HepG2 (cell line): ENCODE results near the gene YIPF4. TPM values are rescaled to one million over a fixed set of nuclear protein-coding genes. Genes with fewer than 3 reads are reported as not detected.

ENCODE experiments used
- CENPX ChIP-seq: sonication (generic); formaldehyde crosslinking; IDR thresholded peaks from 2 replicates; pipeline ENCODE4 v1.9.0; 2021; ENCODE audit warnings: mild to moderate bottlenecking, missing genetic modification reagents, moderate library complexity
- GPBP1L1 ChIP-seq: sonication (generic); formaldehyde crosslinking; IDR thresholded peaks from 2 replicates; pipeline ENCODE4 v1.5.0; 2020; ENCODE audit warnings: mild to moderate bottlenecking, missing genetic modification reagents
- MBNL3 ChIP-seq: fragments of 250-450 bp; sonication (Bioruptor Pico); conservative IDR thresholded peaks from 2 replicates; pipeline ENCODE4 v1.8.0; 2022; ENCODE audit warnings: mild to moderate bottlenecking, inconsistent platforms
- MED8 ChIP-seq: sonication (generic); formaldehyde crosslinking; IDR thresholded peaks from 2 replicates; pipeline ENCODE4 v1.8.1; 2023; ENCODE audit warnings: mild to moderate bottlenecking, missing genetic modification reagents; ENCODE audit not compliant: insufficient replicate concordance
- NCOA5 ChIP-seq: sonication (generic); formaldehyde crosslinking; IDR thresholded peaks from 2 replicates; pipeline ENCODE4 v1.4.0; 2020; ENCODE audit warnings: missing genetic modification reagents
- NFE2L1 ChIP-seq: sonication (generic); formaldehyde crosslinking; IDR thresholded peaks from 2 replicates; pipeline ENCODE4 v1.4.0; 2020; ENCODE audit warnings: missing genetic modification reagents, mild to moderate bottlenecking, borderline replicate concordance
- POLR2A ChIP-seq, 2 experiments: IDR thresholded peaks; 2 replicates each; pipeline ENCODE4 v1.6.1; 2011; ENCODE audit warnings: low read depth in 2 of 2, low read length in 2 of 2, mild to moderate bottlenecking in 1 of 2, moderate library complexity in 1 of 2; ENCODE audit not compliant: insufficient read depth in 1 of 2
- SATB2 ChIP-seq: sonication (generic); formaldehyde crosslinking; IDR thresholded peaks from 2 replicates; pipeline ENCODE4 v1.5.0; 2020; ENCODE audit warnings: missing genetic modification reagents
- SRSF4 ChIP-seq: fragments of 200-400 bp; formaldehyde crosslinking; IDR thresholded peaks from one replicate; pipeline ENCODE4 v1.6.1; 2018; ENCODE audit warnings: mild to moderate bottlenecking, low read depth, low read length, moderate library complexity; ENCODE audit not compliant: poor library complexity, severe bottlenecking
- TEAD3 ChIP-seq: optimal IDR thresholded peaks from 2 replicates; pipeline ENCODE3; 2016; ENCODE audit warnings: borderline replicate concordance
- TMF1 ChIP-seq: sonication (generic); formaldehyde crosslinking; IDR thresholded peaks from 2 replicates; pipeline ENCODE4 v1.8.1; 2022; ENCODE audit warnings: low read depth, missing genetic modification reagents
- XBP1 ChIP-seq: sonication (generic); formaldehyde crosslinking; IDR thresholded peaks from 2 replicates; pipeline ENCODE4 v1.5.0; 2020; ENCODE audit warnings: missing genetic modification reagents
- ZFP36 ChIP-seq: fragments of 150-350 bp; IDR thresholded peaks from 2 replicates; pipeline ENCODE4 v1.6.1; 2018; ENCODE audit warnings: borderline replicate concordance, low read length, low read depth; ENCODE audit not compliant: partially characterized antibody
- ZMYM2 ChIP-seq: sonication (generic); formaldehyde crosslinking; IDR thresholded peaks from 2 replicates; pipeline ENCODE4 v1.8.0; 2022; ENCODE audit warnings: mild to moderate bottlenecking, missing genetic modification reagents
- ZNF101 ChIP-seq: sonication (generic); formaldehyde crosslinking; IDR thresholded peaks from 2 replicates; pipeline ENCODE4 v1.4.0; 2020; ENCODE audit warnings: mild to moderate bottlenecking, low read depth, missing genetic modification reagents, borderline replicate concordance
- ZNF124 ChIP-seq: sonication (generic); formaldehyde crosslinking; IDR thresholded peaks from 2 replicates; pipeline ENCODE4 v1.4.0; 2020; ENCODE audit warnings: missing genetic modification reagents
- ZNF251 ChIP-seq: sonication (generic); formaldehyde crosslinking; IDR thresholded peaks from 2 replicates; pipeline ENCODE4 v1.9.0; 2021; ENCODE audit warnings: mild to moderate bottlenecking, missing genetic modification reagents
- ZNF383 ChIP-seq: sonication (generic); formaldehyde crosslinking; IDR thresholded peaks from 2 replicates; pipeline ENCODE4 v1.4.0; 2020; ENCODE audit warnings: missing genetic modification reagents, mild to moderate bottlenecking, borderline replicate concordance
- ZNF607 ChIP-seq: sonication (generic); formaldehyde crosslinking; IDR thresholded peaks from 2 replicates; pipeline ENCODE4 v1.5.1; 2020; ENCODE audit warnings: missing genetic modification reagents, mild to moderate bottlenecking, borderline replicate concordance
- ZNF678 ChIP-seq: sonication (generic); formaldehyde crosslinking; IDR thresholded peaks from 2 replicates; pipeline ENCODE4 v1.4.0; 2020; ENCODE audit warnings: mild to moderate bottlenecking, missing genetic modification reagents
- ZNF775 ChIP-seq: sonication (generic); formaldehyde crosslinking; IDR thresholded peaks from 2 replicates; pipeline ENCODE4 v1.4.0; 2020; ENCODE audit warnings: missing genetic modification reagents, mild to moderate bottlenecking, moderate library complexity, borderline replicate concordance
- ZSCAN25 ChIP-seq: sonication (generic); formaldehyde crosslinking; IDR thresholded peaks from 2 replicates; pipeline ENCODE4 v1.8.0; 2022; ENCODE audit warnings: mild to moderate bottlenecking, missing genetic modification reagents
- polyA plus RNA-seq, 8 experiments: library from polyadenylated mRNA; depleted of rRNA in 3 of 8; stranded (reverse) in 7 of 8; unstranded in 1 of 8; fragments of >200 nt; fragmentation: Illumina TruSeq in 4 of 8; extraction: Trizol in 4 of 8; gene quantifications; 2 replicates each; pipeline versions ENCODE4 v1.2.1 to v1.2.3, GENCODE V29; 2011 to 2016; ENCODE audit warnings: low read depth in 4 of 8, missing spikeins in 1 of 8, mixed read lengths in 1 of 8; ENCODE audit not compliant: insufficient read depth in 1 of 8
- total RNA-seq, 5 experiments: library from RNA; depleted of rRNA; stranded (reverse); fragments of >200 nt; fragmentation: Illumina TruSeq; extraction: Trizol; gene quantifications; 2 replicates each; pipeline ENCODE4 v1.2.3, GENCODE V29; 2016; ENCODE audit warnings: low read depth in 1 of 5
- TF ChIP-seq, protein P1 (sequence below): sonication (generic); formaldehyde crosslinking; IDR thresholded peaks from 2 replicates; pipeline ENCODE4 v1.8.0; 2022; ENCODE audit warnings: missing genetic modification reagents, mild to moderate bottlenecking, borderline replicate concordance
- TF ChIP-seq, protein P2 (sequence below): sonication (generic); formaldehyde crosslinking; IDR thresholded peaks from 2 replicates; pipeline ENCODE4 v1.4.0; 2020; ENCODE audit warnings: mild to moderate bottlenecking, missing genetic modification reagents
- TF ChIP-seq, protein P3 (sequence below): sonication (generic); formaldehyde crosslinking; IDR thresholded peaks from 2 replicates; pipeline ENCODE4 v1.4.0; 2020; ENCODE audit warnings: missing genetic modification reagents, borderline replicate concordance

YIPF4 gene
- total and polyA plus RNA-seq, 2 of the 13 experiments (the other 11 are each of a cell fraction or from before 2014, with no cell fraction given) = 19.0 to 43.9 TPM

GRCh38 chr2:32357318-32358110 is 79.8 kb downstream of the YIPF4 start (continued):
- TF ChIP-seq XBP1 (CRISPR knock-in tag) (0 out of 2 replicates have a peak, but pooled peaks have one; percentile 4), SRSF4 (no peak), ZNF101 (CRISPR knock-in tag) (0 out of 2 replicates have a peak, but pooled peaks have one; percentile 85), ZMYM2 (CRISPR knock-in tag) (no peak), ZNF678 (CRISPR knock-in tag) (0 out of 2 replicates have a peak, but pooled peaks have one; percentile 66), ZNF251 (CRISPR knock-in tag) (no peak), ZNF383 (peak; percentile 93; the same call in 1 of the 2 replicates), ZNF124 (no peak; the same call in 1 of the 2 replicates), GPBP1L1 (CRISPR knock-in tag) (no peak), ZFP36 (no peak), POLR2A (IDR thresholded peaks at IDR 0.05; ENCODE audit: insufficient read depth in 1 of 2, low read depth in 2 of 2, low read length in 2 of 2) (peak; percentile 9 to 49; a peak in 1 of 4 replicates), CENPX (no peak), SATB2 (peak; percentile 70; the same call in 1 of the 2 replicates), ZNF607 (CRISPR knock-in tag) (no peak; the same call in 1 of the 2 replicates), ZSCAN25 (peak; percentile 45; the same call in 1 of the 2 replicates), NCOA5 (CRISPR knock-in tag) (0 out of 2 replicates have a peak, but pooled peaks have one; percentile 13), ZNF775 (CRISPR knock-in tag) (peak; percentile 84), NFE2L1 (CRISPR knock-in tag) (peak; percentile 47; the same call in 1 of the 2 replicates), TEAD3 (CRISPR knock-in tag) (no peak), TMF1 (CRISPR knock-in tag) (no peak; the same call in 1 of the 2 replicates), MBNL3 (CRISPR knock-in tag) (no peak), MED8 (CRISPR knock-in tag) (no peak)
- TF ChIP-seq, protein P1, sequence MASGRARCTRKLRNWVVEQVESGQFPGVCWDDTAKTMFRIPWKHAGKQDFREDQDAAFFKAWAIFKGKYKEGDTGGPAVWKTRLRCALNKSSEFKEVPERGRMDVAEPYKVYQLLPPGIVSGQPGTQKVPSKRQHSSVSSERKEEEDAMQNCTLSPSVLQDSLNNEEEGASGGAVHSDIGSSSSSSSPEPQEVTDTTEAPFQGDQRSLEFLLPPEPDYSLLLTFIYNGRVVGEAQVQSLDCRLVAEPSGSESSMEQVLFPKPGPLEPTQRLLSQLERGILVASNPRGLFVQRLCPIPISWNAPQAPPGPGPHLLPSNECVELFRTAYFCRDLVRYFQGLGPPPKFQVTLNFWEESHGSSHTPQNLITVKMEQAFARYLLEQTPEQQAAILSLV (CRISPR knock-in tag) = 0 out of 2 replicates have a peak, but pooled peaks have one; percentile 5
- TF ChIP-seq, protein P2, sequence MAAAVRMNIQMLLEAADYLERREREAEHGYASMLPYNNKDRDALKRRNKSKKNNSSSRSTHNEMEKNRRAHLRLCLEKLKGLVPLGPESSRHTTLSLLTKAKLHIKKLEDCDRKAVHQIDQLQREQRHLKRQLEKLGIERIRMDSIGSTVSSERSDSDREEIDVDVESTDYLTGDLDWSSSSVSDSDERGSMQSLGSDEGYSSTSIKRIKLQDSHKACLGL = peak; percentile 56; the same call in 1 of the 2 replicates
- TF ChIP-seq, protein P3, sequence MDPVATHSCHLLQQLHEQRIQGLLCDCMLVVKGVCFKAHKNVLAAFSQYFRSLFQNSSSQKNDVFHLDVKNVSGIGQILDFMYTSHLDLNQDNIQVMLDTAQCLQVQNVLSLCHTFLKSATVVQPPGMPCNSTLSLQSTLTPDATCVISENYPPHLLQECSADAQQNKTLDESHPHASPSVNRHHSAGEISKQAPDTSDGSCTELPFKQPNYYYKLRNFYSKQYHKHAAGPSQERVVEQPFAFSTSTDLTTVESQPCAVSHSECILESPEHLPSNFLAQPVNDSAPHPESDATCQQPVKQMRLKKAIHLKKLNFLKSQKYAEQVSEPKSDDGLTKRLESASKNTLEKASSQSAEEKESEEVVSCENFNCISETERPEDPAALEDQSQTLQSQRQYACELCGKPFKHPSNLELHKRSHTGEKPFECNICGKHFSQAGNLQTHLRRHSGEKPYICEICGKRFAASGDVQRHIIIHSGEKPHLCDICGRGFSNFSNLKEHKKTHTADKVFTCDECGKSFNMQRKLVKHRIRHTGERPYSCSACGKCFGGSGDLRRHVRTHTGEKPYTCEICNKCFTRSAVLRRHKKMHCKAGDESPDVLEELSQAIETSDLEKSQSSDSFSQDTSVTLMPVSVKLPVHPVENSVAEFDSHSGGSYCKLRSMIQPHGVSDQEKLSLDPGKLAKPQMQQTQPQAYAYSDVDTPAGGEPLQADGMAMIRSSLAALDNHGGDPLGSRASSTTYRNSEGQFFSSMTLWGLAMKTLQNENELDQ (CRISPR knock-in tag) = no peak
